Measurements from ENCODE around the gene RBM20. TPM values are rescaled to one million over a fixed set of nuclear protein-coding genes. Genes with fewer than 3 reads are reported as not detected.

RBM20 gene
- total and polyA plus RNA-seq, 10 of the 15 experiments (the other 5 are each of a cell fraction or from before 2014, with no cell fraction given) = 0.04 to 0.26 (median 0.15) TPM

DNA sequence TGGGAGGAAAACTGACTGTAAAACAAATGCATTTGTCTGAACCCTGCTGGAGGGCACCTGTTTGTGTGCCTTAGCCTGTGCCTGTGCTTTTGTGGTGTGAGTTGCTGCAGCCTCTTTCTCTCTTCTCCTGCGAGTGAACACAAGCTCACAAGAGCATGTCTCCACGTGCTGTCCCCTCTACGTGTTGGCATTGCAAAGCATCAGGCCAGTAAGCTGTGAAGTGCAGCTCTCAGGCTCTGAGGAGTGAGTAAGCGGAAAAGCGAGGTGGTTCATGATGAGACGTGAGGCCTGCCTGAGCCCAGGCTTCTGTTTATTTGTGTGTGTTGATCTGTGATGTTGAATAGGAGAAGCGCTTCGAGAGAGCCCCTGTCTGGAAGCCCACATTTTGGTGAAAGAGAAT is 142.0 kb downstream of the RBM20 start:
- H3K36me3 ChIP-seq (ENCODE audit: control insufficient read depth in 2 of 2, insufficient read depth in 2 of 2, low read length in 1 of 2) = no peaks in the 10 kb centered on the region
- no peaks in the 10 kb centered on the region for H3K9me3 ChIP-seq (replicated peaks; ENCODE audit: control insufficient read depth, insufficient read depth, low read length)
- 0 out of 2 replicates have a peak, but pooled peaks cover 4% of the 10 kb centered on the region for H3K4me1 ChIP-seq (ENCODE audit: control insufficient read depth, insufficient read depth, low read length)
- H4K20me1 ChIP-seq (ENCODE audit: control insufficient read depth, insufficient read depth) = no peaks in the 10 kb centered on the region
- no peak overlapping the region for H3K9ac ChIP-seq (ENCODE audit: control insufficient read depth, insufficient read depth, low read length)
- ChIA-PET SMC1A (ENCODE audit: uncharacterized antibody, unreplicated experiment) (interaction anchor here (1.1 to 20.6 kb wide), 3 partner anchors 8 to 16 kb away, joined by 3 to 327 read pairs (median 4); no protein-coding TSS in a partner anchor), POLR2A (interaction anchor here (1.0 kb wide), 1 partner anchor 12 kb away, joined by 4 read pairs; no protein-coding TSS in a partner anchor), RAD21 (ENCODE audit: unreplicated experiment) (interaction anchor here (1.2 to 1.7 kb wide), 2 partner anchors 12 to 17 kb away, joined by 4 to 5 read pairs; no protein-coding TSS in a partner anchor), CTCF (interaction anchor here (1.0 to 1.6 kb wide), 3 partner anchors 12 to 17 kb away, joined by 3 to 9 read pairs (median 4); no protein-coding TSS in a partner anchor)
- H2AFZ ChIP-seq (ENCODE audit: control insufficient read depth, low read depth, low read length) = no peak overlapping the region
- no TSS peak for BruUV-seq (replicated peaks)
- FAIRE-seq (no peak), ATAC-seq (peak; percentile 20; the same call in 2 of the 3 replicates), DNase-seq (ENCODE audit: low read depth, low spot score) (no peak)
- H3K27me3 ChIP-seq (replicated peaks in 1 of 2; ENCODE audit: control insufficient read depth in 2 of 2, insufficient read depth in 2 of 2, low read length in 1 of 2) = no peaks in the 10 kb centered on the region
- H3K79me2 ChIP-seq (ENCODE audit: control insufficient read depth, insufficient read depth, low read length) = no peaks in the 10 kb centered on the region
- in situ Hi-C loops (cut with MboI) (no loop called here), intact Hi-C loops (cut with micrococcal nuclease; ENCODE audit: unreplicated experiment) (loop anchor here (5.0 kb wide), 1 partner anchor 39 kb away; no protein-coding TSS in a partner anchor)
- WGBS (ENCODE audit: insufficient coverage, insufficient replicate concordance, low lambda C conversion rate, missing lambda C conversion rate) = 67% methylated on average over 8 of the region's 8 CpGs
- TF ChIP-seq CBFB (IDR thresholded peaks at IDR 0.05; ENCODE audit: low read depth) (no peak), SIX5 (IDR thresholded peaks at IDR 0.05; ENCODE audit: low read depth, low read length, severe bottlenecking) (no peak), DPF2 (IDR thresholded peaks at IDR 0.05) (no peak), MYB (IDR thresholded peaks at IDR 0.05; ENCODE audit: borderline replicate concordance, low read depth, low read length) (no peak), SMAD1 (IDR thresholded peaks at IDR 0.05; ENCODE audit: low read depth, partially characterized antibody) (no peak), ZNF217 (IDR thresholded peaks at IDR 0.05) (no peak), NRF1 (conservative IDR thresholded peaks at IDR 0.05; ENCODE audit: low read depth, low read length) (no peak), RBBP5 (conservative IDR thresholded peaks at IDR 0.05) (no peak), SMAD5 (IDR thresholded peaks at IDR 0.05; ENCODE audit: low read depth) (no peak)
- TF ChIP-seq, protein P1, sequence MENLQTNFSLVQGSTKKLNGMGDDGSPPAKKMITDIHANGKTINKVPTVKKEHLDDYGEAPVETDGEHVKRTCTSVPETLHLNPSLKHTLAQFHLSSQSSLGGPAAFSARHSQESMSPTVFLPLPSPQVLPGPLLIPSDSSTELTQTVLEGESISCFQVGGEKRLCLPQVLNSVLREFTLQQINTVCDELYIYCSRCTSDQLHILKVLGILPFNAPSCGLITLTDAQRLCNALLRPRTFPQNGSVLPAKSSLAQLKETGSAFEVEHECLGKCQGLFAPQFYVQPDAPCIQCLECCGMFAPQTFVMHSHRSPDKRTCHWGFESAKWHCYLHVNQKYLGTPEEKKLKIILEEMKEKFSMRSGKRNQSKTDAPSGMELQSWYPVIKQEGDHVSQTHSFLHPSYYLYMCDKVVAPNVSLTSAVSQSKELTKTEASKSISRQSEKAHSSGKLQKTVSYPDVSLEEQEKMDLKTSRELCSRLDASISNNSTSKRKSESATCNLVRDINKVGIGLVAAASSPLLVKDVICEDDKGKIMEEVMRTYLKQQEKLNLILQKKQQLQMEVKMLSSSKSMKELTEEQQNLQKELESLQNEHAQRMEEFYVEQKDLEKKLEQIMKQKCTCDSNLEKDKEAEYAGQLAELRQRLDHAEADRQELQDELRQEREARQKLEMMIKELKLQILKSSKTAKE (IDR thresholded peaks at IDR 0.05; ENCODE audit: low read depth, poor library complexity, severe bottlenecking) = no peak
- TF ChIP-seq, protein P2, sequence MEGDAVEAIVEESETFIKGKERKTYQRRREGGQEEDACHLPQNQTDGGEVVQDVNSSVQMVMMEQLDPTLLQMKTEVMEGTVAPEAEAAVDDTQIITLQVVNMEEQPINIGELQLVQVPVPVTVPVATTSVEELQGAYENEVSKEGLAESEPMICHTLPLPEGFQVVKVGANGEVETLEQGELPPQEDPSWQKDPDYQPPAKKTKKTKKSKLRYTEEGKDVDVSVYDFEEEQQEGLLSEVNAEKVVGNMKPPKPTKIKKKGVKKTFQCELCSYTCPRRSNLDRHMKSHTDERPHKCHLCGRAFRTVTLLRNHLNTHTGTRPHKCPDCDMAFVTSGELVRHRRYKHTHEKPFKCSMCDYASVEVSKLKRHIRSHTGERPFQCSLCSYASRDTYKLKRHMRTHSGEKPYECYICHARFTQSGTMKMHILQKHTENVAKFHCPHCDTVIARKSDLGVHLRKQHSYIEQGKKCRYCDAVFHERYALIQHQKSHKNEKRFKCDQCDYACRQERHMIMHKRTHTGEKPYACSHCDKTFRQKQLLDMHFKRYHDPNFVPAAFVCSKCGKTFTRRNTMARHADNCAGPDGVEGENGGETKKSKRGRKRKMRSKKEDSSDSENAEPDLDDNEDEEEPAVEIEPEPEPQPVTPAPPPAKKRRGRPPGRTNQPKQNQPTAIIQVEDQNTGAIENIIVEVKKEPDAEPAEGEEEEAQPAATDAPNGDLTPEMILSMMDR (IDR thresholded peaks at IDR 0.05 in 2 of 3, conservative IDR thresholded peaks at IDR 0.05 in 1 of 3; ENCODE audit: control insufficient read depth in 2 of 3, extremely low read depth in 1 of 3, insufficient read depth in 1 of 3, low read depth in 3 of 3, low read length in 3 of 3) = no peak
- H3K27ac ChIP-seq (ENCODE audit: control insufficient read depth, insufficient read depth) = no peak overlapping the region
- no peak overlapping the region for H3K4me3 ChIP-seq
- no peak overlapping the region for H3K4me2 ChIP-seq (ENCODE audit: control insufficient read depth, insufficient read depth)

All from GM12878 (cell line).